Sigmoid colon (tissue), 4 donors: ENCODE measurements around the gene MBTPS2.

Source experiments
- CTCF ChIP-seq, 4 experiments: fragments of 450-650 bp in 3 of 4; fragments of 200-600 bp in 1 of 4; IDR thresholded peaks; one replicate each; pipeline ENCODE4 v1.5.1; 2016 to 2019; ENCODE audit warnings: antibody characterized with exemption in 4 of 4, mild to moderate bottlenecking in 3 of 4, moderate library complexity in 2 of 4
- POLR2AphosphoS5 ChIP-seq, 4 donors: sonication (generic); formaldehyde crosslinking; IDR thresholded peaks; one replicate each; pipeline ENCODE4 v1.6.1; 2017; ENCODE audit warnings: antibody characterized with exemption in 4 of 4

- no peak for TF ChIP-seq POLR2AphosphoS5 (IDR thresholded peaks at IDR 0.05)
- TF ChIP-seq CTCF (IDR thresholded peaks at IDR 0.05): no peak
Observed at GRCh38 chrX:21837056-21837455, 2.4 kb upstream of the MBTPS2 start.
